IMR-90 (cell line): ENCODE results near the gene IGSF3. TPM values are rescaled to one million over a fixed set of nuclear protein-coding genes. Genes with fewer than 3 reads are reported as not detected.

Experiments
- ATAC-seq: fragments of 200-7000 bp; cut with Tn5 transposase; 2 replicates; pipeline ENCODE4 v1.9.1; 2020; ENCODE audit warnings: low read depth, mild to moderate bottlenecking, moderate library complexity
- BruUV-seq: library from RNA; stranded (reverse); fragments of 400-500 nt; replicated peaks from 2 replicates; lab custom pipeline; 2021; lab: Mats Ljungman, UMichigan
- CTCF ChIA-PET: fragments of 300-600 bp; formaldehyde crosslinking; extraction: SDS; loops from one replicate; lab custom pipeline; 2021; ENCODE audit warnings: antibody characterized with exemption; lab: Yijun Ruan, JAX
- POLR2A ChIA-PET: fragments of 300-600 bp; sonication (Branson Sonifier 250); formaldehyde crosslinking; loops from one replicate; lab custom pipeline; 2022; ENCODE audit warnings: antibody characterized with exemption; ENCODE audit not compliant: unreplicated experiment; lab: Charles Lee
- DNase-seq: peaks from one replicate; pipeline ENCODE4 v3.0.0; 2013
- H2AFZ ChIP-seq: replicated peaks from 2 replicates; pipeline ENCODE3; 2013; ENCODE audit warnings: low read length, mild to moderate bottlenecking; ENCODE audit not compliant: poor library complexity
- H2AK5ac ChIP-seq: 2 replicates; pipeline ENCODE4 v1.6.1; 2013; ENCODE audit warnings: low read depth, low read length, inconsistent platforms
- H2AK9ac ChIP-seq: replicated peaks from 2 replicates; pipeline ENCODE3; 2013; ENCODE audit warnings: mild to moderate bottlenecking, low read depth, low read length, moderate library complexity; ENCODE audit not compliant: poor library complexity
- H2BK120ac ChIP-seq: 2 replicates; pipeline ENCODE4 v1.6.1; 2013; ENCODE audit warnings: low read depth, low read length, inconsistent platforms
- H2BK15ac ChIP-seq: 3 replicates; pipeline ENCODE4 v1.6.1; 2013; ENCODE audit warnings: low read depth, low read length, inconsistent platforms
- H2BK20ac ChIP-seq: 2 replicates; pipeline ENCODE4 v1.6.1; 2013; ENCODE audit warnings: low read depth, mild to moderate bottlenecking, inconsistent platforms, low read length, moderate library complexity
- H2BK5ac ChIP-seq: 2 replicates; pipeline ENCODE4 v1.6.1; 2013; ENCODE audit warnings: mild to moderate bottlenecking, low read depth, low read length, inconsistent platforms; ENCODE audit not compliant: poor library complexity, severe bottlenecking
- H3K14ac ChIP-seq: replicated peaks from 2 replicates; pipeline ENCODE4 v1.6.1; 2013; ENCODE audit warnings: low read depth, low read length, inconsistent platforms
- H3K18ac ChIP-seq: 2 replicates; pipeline ENCODE4 v1.6.1; 2013; ENCODE audit warnings: low read depth, low read length, control low read depth
- H3K23ac ChIP-seq: 2 replicates; pipeline ENCODE4 v1.6.1; 2013; ENCODE audit warnings: low read depth, low read length, inconsistent platforms
- H3K27ac ChIP-seq: 2 replicates; pipeline ENCODE4 v1.5.1; 2013; ENCODE audit warnings: mild to moderate bottlenecking, control low read depth, low read length; ENCODE audit not compliant: insufficient read depth
- H3K27me3 ChIP-seq: 2 replicates; pipeline ENCODE4 v1.6.1; 2013; ENCODE audit warnings: low read length; ENCODE audit not compliant: control insufficient read depth, insufficient read depth
- H3K36me3 ChIP-seq: 2 replicates; pipeline ENCODE4 v1.6.1; 2013; ENCODE audit warnings: low read length, mixed read lengths; ENCODE audit not compliant: control insufficient read depth, insufficient read depth
- H3K4ac ChIP-seq: 2 replicates; pipeline ENCODE4 v1.6.1; 2013; ENCODE audit warnings: low read depth, low read length, inconsistent platforms
- H3K4me1 ChIP-seq: 2 replicates; pipeline ENCODE4 v1.6.1; 2013; ENCODE audit warnings: low read length, mixed read lengths; ENCODE audit not compliant: control insufficient read depth, insufficient read depth
- H3K4me2 ChIP-seq: 2 replicates; pipeline ENCODE4 v1.6.1; 2013; ENCODE audit warnings: low read depth, mild to moderate bottlenecking, control low read depth, low read length, moderate library complexity
- H3K4me3 ChIP-seq: 2 replicates; pipeline ENCODE4 v1.5.1; 2013; ENCODE audit warnings: low read depth, mild to moderate bottlenecking, control low read depth, low read length, moderate library complexity; ENCODE audit not compliant: insufficient read depth
- H3K56ac ChIP-seq: 2 replicates; pipeline ENCODE4 v1.6.1; 2013; ENCODE audit warnings: low read length, inconsistent platforms; ENCODE audit not compliant: insufficient read depth; ENCODE audit errors: extremely low read depth
- H3K79me1 ChIP-seq, 2 experiments: 2 replicates each; pipeline ENCODE4 v1.6.1; 2013; ENCODE audit warnings: low read length in 2 of 2, inconsistent platforms in 1 of 2, low read depth in 1 of 2
- H3K9ac ChIP-seq: 2 replicates; pipeline ENCODE4 v1.6.1; 2013; ENCODE audit warnings: low read depth, low read length, control low read depth
- H3K9me1 ChIP-seq: 2 replicates; pipeline ENCODE4 v1.6.1; 2013; ENCODE audit warnings: low read length, inconsistent platforms; ENCODE audit not compliant: insufficient read depth
- H3K9me3 ChIP-seq: 2 replicates; pipeline ENCODE4 v1.6.1; 2013; ENCODE audit warnings: low read length; ENCODE audit not compliant: control insufficient read depth, insufficient read depth
- H4K20me1 ChIP-seq: 2 replicates; pipeline ENCODE4 v1.6.1; 2013; ENCODE audit warnings: low read length, inconsistent platforms; ENCODE audit not compliant: insufficient read depth
- H4K5ac ChIP-seq: 2 replicates; pipeline ENCODE4 v1.6.1; 2013; ENCODE audit warnings: mild to moderate bottlenecking, low read depth, low read length, control low read depth
- H4K8ac ChIP-seq, 2 experiments: 2 replicates each; pipeline ENCODE4 v1.6.1; 2013; ENCODE audit warnings: low read depth in 2 of 2, low read length in 2 of 2, control low read depth in 1 of 2, inconsistent platforms in 1 of 2
- H4K91ac ChIP-seq: 2 replicates; pipeline ENCODE4 v1.6.1; 2013; ENCODE audit warnings: low read depth, low read length, inconsistent platforms; ENCODE audit not compliant: insufficient read depth
- BHLHE40 ChIP-seq: fragments of 150-350 bp; IDR thresholded peaks from 2 replicates; pipeline ENCODE4 v1.6.1; 2016; ENCODE audit warnings: mild to moderate bottlenecking, low read depth, low read length
- CEBPB ChIP-seq: IDR thresholded peaks from 2 replicates; pipeline ENCODE4 v1.6.1; 2012; ENCODE audit warnings: low read depth, low read length, improper control_type of control experiment
- CHD1 ChIP-seq: IDR thresholded peaks from 2 replicates; pipeline ENCODE4 v1.6.1; 2012; ENCODE audit warnings: low read depth, low read length, improper control_type of control experiment
- FOS ChIP-seq: fragments of 150-350 bp; IDR thresholded peaks from 2 replicates; pipeline ENCODE4 v1.6.1; 2016; ENCODE audit warnings: low read depth, low read length
- MAFK ChIP-seq: IDR thresholded peaks from 2 replicates; pipeline ENCODE4 v1.6.1; 2012; ENCODE audit warnings: low read depth, low read length, improper control_type of control experiment
- MXI1 ChIP-seq: IDR thresholded peaks from 2 replicates; pipeline ENCODE4 v1.6.1; 2012; ENCODE audit warnings: low read depth, mild to moderate bottlenecking, low read length, moderate library complexity, borderline replicate concordance
- NFE2L2 ChIP-seq: fragments of 150-350 bp; IDR thresholded peaks from 2 replicates; pipeline ENCODE4 v1.6.1; 2016; ENCODE audit warnings: low read depth, mild to moderate bottlenecking, low read length
- RCOR1 ChIP-seq: IDR thresholded peaks from 2 replicates; pipeline ENCODE4 v1.6.1; 2012; ENCODE audit warnings: mild to moderate bottlenecking, low read length, improper control_type of control experiment; ENCODE audit not compliant: insufficient replicate concordance
- RFX5 ChIP-seq: IDR thresholded peaks from 2 replicates; pipeline ENCODE4 v1.8.0; 2012; ENCODE audit warnings: low read depth, mild to moderate bottlenecking, low read length, moderate library complexity
- SMC3 ChIP-seq: fragments of 150-350 bp; IDR thresholded peaks from 2 replicates; pipeline ENCODE4 v1.6.1; 2016; ENCODE audit warnings: low read depth, mild to moderate bottlenecking, antibody characterized with exemption, low read length, moderate library complexity
- WGBS, 2 experiments: methylation state at CpG; one replicate each; pipeline versions ENCODE4 v1.1.5 to v1.1.7; 2013; ENCODE audit warnings: missing lambda C conversion rate in 2 of 2; ENCODE audit not compliant: insufficient read length in 1 of 2; ENCODE audit errors: extremely low coverage in 2 of 2; 5-methylcytosine and 5-hydroxymethylcytosine counted together
- dilution Hi-C: fragments of 300-500 bp; cut with HindIII; formaldehyde crosslinking; loops from one replicate; pipeline ENCODE4 v1.14.3; 2018; ENCODE audit warnings: low sequenced_read_pairs; ENCODE audit not compliant: unreplicated experiment
- in situ Hi-C: fragments of 300-500 bp; cut with MboI; formaldehyde crosslinking; loops from 3 replicates; pipeline ENCODE4 v1.14.3; 2019; ENCODE audit warnings: low sequenced_read_pairs, inconsistent platforms, mixed read lengths
- intact Hi-C: fragments of 100-400 bp; cut with micrococcal nuclease; formaldehyde crosslinking; loops from 2 replicates; pipeline ENCODE4 v1.10.0; 2022
- polyA plus RNA-seq, 3 experiments: library from polyadenylated mRNA; depleted of rRNA; stranded (reverse); fragments of >200 nt; gene quantifications; 2 replicates each; pipeline ENCODE4 v1.2.3, GENCODE V29; 2012; ENCODE audit warnings: low replicate concordance in 1 of 3
- total RNA-seq: library from RNA; depleted of rRNA; stranded (reverse); fragments of >200 nt; gene quantifications from 2 replicates; pipeline ENCODE4 v1.2.3, GENCODE V29; 2012
- TF ChIP-seq, protein P1 (sequence below): fragments of 150-350 bp; IDR thresholded peaks from 2 replicates; pipeline ENCODE4 v1.6.1; 2017; ENCODE audit warnings: mild to moderate bottlenecking, antibody characterized with exemption, low read length, low read depth
- TF ChIP-seq, protein P2 (sequence below): conservative IDR thresholded peaks from 2 replicates; pipeline ENCODE4 v1.5.1; 2012; ENCODE audit warnings: mild to moderate bottlenecking, low read depth, low read length, improper control_type of control experiment

The IGSF3 gene
- total and polyA plus RNA-seq, 2 of the 4 experiments (the other 2 are of a cell fraction) = under 0.01 to 0.02 TPM

DNA sequence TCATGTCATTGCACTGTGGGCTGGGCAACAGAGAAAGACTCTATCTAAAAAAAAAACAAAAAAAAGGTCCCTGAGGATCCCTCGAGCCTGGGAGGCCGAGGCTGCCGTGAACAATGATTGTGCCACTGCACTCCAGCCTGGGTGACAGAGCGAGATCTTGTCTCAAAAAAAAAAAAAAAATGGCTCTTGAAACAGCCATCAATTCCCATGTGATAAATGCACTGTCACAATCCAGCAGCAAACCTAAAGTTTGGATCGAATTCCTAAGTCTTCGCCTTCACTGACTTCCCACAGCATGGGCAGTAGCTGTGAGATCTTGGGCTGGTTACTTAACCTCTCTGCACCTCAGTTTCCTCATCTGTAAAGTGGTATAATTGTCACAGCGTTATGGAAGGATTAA lies 43.5 kb downstream of the IGSF3 start:
- intact Hi-C loops (no loop called here), in situ Hi-C loops (no loop called here), dilution Hi-C loops (no loop called here)
- Histone ChIP-seq H3K4ac (no peak overlapping the region), H3K79me1 (no peaks in the 10 kb centered on the region), H3K4me2 (no peak overlapping the region), H2AK9ac (no peak overlapping the region), H2BK15ac (no peak overlapping the region), H3K9me1 (no peaks in the 10 kb centered on the region), H3K9me3 (no peaks in the 10 kb centered on the region), H3K4me3 (no peak overlapping the region), H2BK20ac (no peak overlapping the region), H3K27ac (no peak overlapping the region), H3K18ac (no peak overlapping the region), H3K4me1 (no peaks in the 10 kb centered on the region), H2BK5ac (no peak overlapping the region), H3K9ac (no peak overlapping the region), H2AK5ac (no peak overlapping the region), H2BK120ac (no peak overlapping the region), H3K14ac (no peak overlapping the region), H4K91ac (no peak overlapping the region), H2AFZ (no peak overlapping the region), H3K27me3 (no peaks in the 10 kb centered on the region), H4K5ac (no peak overlapping the region), H3K23ac (no peak overlapping the region), H4K20me1 (no peaks in the 10 kb centered on the region), H4K8ac (no peak overlapping the region), H3K56ac (no peak overlapping the region), H3K36me3 (no peaks in the 10 kb centered on the region)
- TF ChIP-seq BHLHE40 (no peak), RCOR1 (no peak), FOS (no peak), SMC3 (no peak), CEBPB (no peak), RFX5 (no peak), MXI1 (no peak), CHD1 (no peak), MAFK (no peak), NFE2L2 (no peak)
- TF ChIP-seq, protein P1, sequence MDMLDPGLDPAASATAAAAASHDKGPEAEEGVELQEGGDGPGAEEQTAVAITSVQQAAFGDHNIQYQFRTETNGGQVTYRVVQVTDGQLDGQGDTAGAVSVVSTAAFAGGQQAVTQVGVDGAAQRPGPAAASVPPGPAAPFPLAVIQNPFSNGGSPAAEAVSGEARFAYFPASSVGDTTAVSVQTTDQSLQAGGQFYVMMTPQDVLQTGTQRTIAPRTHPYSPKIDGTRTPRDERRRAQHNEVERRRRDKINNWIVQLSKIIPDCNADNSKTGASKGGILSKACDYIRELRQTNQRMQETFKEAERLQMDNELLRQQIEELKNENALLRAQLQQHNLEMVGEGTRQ = no peak
- TF ChIP-seq, protein P2, sequence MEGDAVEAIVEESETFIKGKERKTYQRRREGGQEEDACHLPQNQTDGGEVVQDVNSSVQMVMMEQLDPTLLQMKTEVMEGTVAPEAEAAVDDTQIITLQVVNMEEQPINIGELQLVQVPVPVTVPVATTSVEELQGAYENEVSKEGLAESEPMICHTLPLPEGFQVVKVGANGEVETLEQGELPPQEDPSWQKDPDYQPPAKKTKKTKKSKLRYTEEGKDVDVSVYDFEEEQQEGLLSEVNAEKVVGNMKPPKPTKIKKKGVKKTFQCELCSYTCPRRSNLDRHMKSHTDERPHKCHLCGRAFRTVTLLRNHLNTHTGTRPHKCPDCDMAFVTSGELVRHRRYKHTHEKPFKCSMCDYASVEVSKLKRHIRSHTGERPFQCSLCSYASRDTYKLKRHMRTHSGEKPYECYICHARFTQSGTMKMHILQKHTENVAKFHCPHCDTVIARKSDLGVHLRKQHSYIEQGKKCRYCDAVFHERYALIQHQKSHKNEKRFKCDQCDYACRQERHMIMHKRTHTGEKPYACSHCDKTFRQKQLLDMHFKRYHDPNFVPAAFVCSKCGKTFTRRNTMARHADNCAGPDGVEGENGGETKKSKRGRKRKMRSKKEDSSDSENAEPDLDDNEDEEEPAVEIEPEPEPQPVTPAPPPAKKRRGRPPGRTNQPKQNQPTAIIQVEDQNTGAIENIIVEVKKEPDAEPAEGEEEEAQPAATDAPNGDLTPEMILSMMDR = no peak
- BruUV-seq = no TSS peak
- no peak for ATAC-seq
- ChIA-PET POLR2A (no interaction called here), CTCF (no interaction called here)
- 53% methylated on average over 3 of the region's 7 CpGs; no CpG with 5 or more reads in 1 of the 2 experiments for whole genome bisulfite sequencing, 2 experiments
- DNase-seq = no peak
